OCI-M2 (cell line): Measurements from ENCODE around the gene APOL2.
"Not testable (repeated sequence)": the region's sequence is repeated elsewhere in the genome, so short reads cannot be mapped to it uniquely, and the experiment has no call there.

Experiments
- DNase-seq: peaks from one replicate; lab custom pipeline; 2025; ENCODE audit not compliant: unreplicated experiment; lab: John Stamatoyannopoulos, UW

APOL2 gene

DNA sequence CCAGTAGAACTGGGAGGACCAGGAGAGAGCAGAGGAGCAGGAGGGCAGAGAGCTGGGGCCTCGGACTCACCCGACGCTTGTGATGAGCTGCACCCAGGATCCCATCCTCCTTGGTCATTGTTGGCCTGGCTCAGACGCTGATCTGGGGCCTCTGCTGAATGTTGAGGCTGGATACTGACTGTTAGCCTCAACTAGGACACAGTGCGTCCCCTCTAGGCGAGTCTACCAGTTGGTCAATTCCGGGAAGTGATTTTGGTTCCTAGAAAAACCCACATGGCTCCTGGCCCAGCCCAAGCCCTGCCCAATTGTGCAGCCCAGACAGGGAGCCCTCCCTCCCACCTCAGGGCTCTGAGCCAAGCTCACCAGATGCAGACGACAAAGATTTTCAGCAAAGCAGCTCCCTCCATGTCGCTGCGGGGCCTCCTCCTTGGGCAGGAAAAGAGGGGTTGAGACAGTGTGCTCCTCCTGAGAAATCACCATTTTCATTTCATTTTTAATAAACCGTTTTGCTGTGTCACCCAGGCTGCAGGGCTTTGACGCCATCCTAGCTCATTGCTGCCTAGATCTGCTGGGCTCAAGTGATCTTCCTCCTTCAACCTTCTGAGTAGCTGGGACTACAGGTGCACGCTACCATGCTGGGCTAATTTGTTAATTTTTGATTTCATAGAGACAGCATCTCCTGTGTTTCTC lies 37.6 kb downstream of the APOL2 start, which contains the start of gene APOL4:
Gene APOL4 (minus strand): TSS at position 180 of the 690 bp plus-strand sequence. CDS start 75 bp downstream, at position 105.
- DNase-seq = no peak

DNA sequence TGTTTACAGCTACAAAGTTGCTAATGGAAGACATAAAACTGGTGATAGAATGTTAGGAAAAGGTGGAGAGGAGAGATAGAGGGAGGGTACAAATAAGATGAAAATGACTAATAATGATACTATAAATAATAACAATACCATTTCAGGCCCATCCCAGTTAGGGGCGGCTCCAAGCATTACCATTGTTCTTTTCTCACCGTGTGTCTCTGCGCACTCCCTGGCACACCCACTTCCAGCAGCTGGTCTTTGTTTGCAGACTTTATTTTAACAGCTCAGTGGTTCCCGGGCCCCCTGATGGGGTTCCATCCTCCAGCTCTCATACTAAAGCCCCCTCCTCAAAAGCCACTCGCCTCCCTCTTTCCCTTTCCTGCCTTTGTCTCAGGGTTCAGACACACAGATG lies 38.3 kb downstream of the APOL2 start:
- not testable (repeated sequence) for DNase-seq

DNA sequence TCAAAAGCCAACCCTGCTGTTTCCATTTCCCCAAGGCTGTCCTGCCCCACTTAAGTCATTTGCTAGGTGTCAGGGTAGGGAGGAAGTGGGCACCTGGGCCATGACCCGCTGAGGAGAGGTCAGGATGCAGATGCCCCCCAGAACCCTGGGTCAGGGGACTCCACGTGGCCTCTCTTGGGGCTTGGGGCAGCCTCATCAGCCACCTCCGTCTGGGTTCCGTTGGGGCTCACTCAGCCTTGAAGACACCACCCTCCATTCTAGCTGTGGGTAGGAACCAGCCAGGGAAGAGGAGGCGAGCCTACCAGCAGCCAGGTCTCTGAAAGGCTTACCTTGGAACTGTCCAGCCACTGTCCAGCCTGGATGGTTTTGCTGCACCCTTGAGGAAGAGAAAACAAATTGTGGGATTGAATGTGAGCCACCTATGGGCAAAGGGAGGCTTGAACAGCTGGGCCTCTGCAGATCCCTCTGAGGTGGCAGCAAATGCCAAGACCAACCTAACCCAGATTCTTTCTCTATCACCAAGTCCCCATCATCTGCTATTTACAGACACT lies 40.3 kb downstream of the APOL2 start:
- DNase-seq = no peak

DNA sequence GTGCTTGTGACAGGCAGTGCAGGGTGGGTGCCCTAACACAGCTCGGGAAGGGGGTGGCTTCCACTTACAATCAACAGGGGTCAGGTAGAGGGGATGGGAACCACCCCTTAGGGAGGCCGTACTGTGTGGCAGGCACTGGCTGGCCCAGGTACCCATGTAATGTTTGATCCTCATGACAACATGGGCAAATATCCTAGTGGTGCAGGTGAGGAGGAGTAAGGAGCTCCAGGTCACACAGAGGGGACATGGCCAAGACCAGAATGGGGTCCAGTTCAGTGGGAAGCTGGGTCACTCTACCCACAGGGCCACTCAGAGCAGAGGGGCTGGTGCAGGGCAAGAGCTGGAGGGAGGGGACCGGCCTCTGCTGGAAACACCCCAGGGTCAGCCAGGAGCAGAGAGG lies 40.8 kb downstream of the APOL2 start:
- no peak for DNase-seq

DNA sequence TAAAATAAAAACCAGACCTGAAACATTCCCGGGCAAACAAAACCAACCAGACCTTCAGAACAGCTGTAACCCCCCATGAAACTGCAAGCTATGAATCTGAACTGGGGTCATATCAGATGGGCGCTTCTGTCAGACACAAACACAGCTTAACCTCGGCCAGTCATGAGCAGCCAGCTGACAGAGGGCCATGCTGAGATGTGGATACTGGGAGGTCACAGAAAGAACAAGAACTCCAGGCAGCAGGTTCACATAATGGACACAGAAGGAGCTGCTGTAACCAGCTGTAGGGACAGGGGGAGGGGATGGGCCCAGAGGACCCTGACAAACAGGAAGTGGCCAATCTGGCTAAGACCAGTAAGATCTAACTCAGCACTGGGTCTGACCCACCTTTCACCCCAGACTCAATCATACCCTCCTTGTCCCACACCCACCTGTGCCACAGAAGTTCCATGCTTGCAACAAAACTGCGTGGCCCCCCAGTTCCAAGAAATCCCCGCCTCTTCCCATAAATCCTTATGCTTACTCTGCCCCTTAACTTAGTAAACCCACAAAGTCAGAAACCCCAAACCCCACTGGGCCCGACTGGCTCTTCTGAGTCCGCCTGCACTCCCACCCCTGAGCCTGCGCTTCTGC lies 41.7 kb downstream of the APOL2 start:
- DNase-seq = no peak

DNA sequence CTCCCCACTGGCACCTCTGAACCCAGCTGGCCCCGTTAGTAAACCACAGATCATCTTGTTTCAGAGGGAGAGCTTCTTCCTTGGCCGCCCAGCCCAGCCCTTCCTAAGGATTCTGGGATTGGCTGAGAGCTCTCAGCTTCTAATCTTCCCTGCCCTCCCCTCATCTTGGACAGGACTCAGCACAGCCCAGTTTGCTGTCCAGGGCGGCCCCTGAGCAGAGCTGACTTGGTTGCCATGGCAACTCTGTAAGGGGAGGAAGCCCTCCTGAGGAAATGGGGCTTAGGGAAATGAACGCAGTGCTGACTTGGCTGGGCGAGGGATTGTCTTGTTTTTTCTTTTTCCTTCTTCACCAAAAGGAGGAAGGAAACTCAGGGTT lies 42.3 kb downstream of the APOL2 start:
- no peak for DNase-seq

DNA sequence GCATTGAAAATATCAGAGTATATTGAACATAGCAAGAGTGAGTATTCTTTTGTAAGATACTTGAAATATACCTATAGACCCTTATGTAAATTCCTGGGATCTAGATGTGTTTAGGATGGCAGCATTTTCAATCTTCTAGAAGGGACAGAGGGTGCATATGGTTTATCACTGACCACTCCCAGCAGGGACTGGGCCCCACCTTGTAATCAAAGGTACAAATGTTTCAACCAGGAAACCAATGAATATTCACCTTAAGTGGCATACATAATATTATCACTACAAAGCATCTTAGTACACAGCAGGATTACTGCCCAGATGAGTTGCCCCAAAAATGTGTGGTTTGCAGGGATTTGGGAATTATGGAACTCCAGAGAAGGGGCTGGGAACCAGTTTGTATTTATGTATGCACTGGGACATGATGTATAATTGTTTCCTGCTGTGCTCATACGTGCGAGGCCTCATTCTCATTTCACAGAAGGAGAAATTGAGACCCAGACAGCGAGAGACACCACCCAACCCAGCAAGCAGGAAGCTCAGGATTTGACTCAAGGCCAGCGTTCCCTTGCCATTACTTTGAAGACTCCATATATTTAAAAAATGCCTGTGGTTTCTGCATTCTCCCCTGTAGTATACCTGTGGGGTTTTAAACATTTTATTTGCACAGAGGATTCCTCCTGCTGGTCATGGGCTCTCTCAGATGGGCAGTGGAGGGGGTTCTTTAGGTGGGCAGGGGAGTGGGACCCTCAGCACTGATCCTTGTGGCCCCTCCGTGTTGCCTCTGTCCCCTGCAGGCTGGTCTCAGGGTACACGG lies 42.9 kb downstream of the APOL2 start:
- DNase-seq = no peak

DNA sequence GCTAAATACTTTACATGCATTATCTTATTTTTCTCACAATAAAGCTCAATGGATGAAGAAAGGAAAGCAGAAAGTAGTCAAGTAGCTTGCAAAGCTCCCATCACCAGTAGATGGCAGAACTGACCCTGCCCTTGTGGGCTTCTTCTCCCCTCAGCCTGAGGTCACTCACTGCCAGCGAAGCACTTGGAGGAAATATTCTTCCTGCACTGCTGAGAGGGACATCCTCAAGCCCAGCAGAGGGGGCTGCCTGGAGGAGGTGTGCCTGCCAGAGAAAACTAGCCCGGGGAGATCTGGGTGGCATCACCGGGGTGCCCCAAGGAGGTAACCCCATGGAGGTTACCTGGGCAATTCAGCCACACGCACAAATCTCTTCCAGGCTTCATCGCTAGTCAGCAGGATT lies 44.4 kb downstream of the APOL2 start:
- DNase-seq = no peak

DNA sequence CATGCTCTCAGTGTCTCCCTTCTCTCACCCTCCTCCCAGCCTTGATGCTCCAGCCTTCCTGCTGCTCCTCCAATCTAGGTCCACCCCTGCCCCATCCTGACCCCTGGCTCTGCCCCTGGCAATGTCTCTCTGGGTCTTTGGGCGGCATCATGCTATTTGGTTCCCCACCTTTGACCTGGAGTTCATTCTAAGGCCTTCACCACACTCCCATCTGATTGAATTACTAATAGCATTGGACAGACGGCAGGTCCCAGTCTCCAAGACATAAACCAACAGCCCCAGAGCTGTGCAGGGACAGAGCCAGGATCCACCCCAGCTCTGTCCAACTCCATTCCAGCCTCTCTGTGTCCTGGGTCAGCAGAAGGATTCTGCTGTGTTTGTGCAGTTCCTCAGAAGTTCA lies 44.9 kb downstream of the APOL2 start:
- no peak for DNase-seq

DNA sequence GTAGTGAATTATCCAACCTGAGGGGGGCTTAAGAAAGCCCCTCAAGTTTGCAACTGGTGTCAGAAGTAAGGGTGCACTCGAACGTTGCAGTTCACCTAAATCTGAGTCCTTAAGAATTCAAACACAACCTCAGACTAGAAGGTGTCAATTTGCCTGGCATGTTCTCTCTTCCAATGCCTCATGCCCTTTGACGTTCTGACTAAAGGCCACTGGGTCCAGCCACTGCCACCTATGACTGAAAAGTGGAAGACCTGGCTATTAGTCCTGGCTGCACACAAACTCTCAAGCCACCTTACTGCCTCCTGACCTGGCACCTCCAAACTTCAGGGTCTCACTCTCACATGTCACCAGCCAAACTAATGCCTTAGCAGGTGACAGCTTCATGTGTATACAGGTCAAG lies 45.8 kb downstream of the APOL2 start:
- no peak for DNase-seq

DNA sequence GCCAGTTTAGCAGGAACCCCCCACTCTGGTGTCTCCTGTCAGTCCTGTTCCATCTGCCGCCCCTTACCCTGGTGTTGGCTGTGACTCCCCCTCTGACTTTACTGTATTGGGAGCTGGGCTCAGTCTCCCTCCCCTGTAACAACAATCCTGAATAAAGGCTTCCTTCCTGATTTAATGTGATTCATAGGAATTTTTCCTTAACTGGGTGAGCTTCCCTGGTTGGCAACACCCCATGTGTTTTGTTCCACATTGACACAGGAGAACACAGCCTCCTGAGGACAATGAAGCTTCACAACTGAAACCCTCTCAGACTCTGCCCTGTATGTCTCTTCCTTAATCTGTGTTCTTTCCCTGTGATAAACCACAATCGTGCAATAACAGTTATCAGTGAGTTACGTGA lies 46.2 kb downstream of the APOL2 start:
- no peak for DNase-seq

DNA sequence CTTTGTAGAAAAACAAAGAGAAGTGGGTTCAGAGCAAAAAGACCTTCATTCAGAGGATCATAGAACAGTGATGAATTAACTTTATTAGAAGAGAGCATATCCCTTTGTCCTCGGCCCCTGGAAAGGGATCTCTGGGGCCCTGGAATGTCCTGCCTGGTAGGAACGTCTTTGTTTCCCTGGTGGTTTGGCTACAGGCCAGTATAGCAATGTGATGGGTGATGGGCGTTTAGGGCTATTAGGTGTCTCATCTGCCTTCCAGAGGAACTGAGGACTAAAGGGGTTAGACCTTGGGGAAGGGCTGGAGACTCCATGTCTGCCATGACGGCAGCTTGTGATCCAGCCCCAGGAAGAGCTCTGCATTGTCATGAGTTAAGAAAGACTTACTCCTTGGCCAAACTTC lies 46.8 kb downstream of the APOL2 start:
- DNase-seq = no peak

DNA sequence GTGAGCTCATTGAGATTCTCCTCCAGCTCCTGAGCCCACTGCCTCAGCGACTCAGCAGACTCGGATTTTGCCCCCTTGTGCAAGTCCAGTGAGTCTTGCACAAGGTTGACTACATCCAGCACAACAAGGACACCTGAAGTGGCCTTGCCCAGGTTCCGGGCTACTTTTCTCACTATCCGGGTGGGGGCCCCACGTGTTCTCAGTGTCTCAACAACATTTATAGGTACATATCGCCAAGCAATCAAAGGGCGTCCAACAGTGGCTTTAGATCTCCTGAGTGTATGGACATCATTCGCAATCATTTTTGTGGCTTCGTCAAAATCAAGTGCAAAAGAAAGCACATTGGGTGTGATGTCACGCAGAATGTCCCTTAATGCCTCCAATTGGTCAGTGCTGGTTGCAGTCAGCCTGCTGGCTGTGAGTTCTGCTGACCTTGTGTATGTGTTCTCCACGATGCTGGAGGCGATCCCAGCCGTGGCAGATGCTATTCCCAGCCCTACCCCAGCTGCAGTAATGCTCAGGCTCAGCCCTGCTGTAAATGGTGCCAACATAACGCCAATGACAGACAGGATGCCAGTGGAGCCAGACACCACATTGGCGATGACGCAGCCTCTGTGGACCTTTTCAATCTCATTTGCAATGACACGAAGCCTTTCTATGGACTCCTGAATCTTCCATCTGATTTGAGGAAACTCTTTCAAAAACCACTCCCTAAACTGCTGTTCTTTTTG lies 48.1 kb downstream of the APOL2 start:
- no peak for DNase-seq

DNA sequence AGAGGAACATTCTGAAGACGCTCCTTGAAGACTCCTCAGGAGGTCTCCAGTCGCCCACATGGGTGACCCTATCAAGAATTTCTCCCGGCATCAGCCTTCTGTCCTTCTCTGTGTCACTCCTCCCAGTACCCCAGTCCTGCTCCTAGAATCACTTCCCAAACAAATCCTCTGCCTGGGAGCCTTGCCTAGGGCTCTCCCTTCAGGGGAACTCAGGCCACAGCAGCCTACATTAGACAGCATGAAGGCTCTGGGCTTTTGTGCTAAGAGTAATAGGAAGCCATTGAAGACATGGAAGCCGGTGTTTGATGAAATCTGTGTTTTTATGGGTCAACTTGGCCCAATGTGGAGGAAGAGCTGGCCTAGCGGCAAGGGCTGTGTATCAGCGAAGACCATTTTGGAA lies 51.5 kb downstream of the APOL2 start:
- not testable (repeated sequence) for DNase-seq

DNA sequence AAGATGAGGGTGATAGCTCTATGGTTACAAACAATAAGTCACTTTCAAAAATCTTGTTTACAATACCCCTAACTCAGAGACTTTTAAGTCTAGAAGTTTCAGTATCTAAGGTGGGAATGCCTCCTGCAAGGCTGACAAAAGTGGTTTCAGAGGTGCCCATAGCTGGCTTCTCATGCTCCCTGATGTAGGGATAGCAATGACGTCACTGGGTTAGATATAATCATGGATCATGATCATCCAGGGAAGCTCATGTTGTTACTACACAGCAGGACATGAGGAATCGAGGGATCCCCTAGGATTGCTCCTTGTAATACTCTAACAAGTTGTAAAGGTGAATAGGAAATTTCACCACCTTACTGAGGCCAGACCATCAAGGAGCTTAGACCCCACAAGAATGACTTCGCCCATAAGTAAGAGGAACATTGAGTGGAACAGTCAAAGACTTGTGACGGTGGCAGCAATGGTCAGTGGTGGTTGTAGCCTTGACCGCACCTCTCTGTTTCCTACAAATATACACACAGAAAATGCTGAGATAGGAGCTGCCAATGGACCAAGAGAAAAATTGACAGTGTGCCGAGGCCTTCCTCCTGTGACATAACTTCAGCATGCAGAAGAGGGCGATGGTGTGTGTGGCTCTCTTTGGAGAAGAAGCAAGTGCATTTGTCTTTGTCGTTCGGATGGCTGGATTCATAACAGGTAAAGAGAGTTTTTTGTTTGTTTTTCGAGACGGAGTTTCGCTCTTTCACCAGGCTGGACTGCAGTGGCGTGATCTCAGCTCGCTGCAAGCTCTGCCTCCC lies 53.3 kb downstream of the APOL2 start:
- DNase-seq = no peak

DNA sequence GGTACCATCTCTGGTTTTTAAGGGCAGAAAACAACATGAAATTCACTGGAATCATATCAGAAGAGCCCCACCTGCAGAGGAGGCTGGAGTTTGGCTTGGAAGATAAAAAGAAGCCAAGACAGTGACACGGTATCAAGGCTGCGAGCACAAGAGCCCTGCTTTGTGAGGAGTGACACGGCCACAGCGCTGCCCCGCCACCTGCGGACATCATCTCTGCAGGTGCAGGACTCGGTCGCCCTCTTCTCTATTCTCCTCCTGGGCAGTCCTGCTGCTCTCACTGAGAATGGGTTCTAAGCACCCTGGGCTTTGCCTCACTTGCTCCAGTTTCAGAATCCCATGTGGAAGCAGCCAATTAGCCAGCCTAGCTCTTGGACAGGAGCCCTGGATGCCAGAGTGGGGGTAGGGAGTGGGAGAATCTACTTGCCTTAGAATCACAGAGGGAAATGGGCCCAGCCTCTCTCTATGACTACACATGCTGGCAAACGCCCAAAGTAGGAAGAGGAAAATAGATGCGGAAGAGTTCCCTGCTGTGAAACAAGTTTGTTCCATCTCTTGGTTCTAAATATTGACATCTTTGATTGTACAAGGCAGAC lies 54.8 kb downstream of the APOL2 start:
- no peak for DNase-seq

DNA sequence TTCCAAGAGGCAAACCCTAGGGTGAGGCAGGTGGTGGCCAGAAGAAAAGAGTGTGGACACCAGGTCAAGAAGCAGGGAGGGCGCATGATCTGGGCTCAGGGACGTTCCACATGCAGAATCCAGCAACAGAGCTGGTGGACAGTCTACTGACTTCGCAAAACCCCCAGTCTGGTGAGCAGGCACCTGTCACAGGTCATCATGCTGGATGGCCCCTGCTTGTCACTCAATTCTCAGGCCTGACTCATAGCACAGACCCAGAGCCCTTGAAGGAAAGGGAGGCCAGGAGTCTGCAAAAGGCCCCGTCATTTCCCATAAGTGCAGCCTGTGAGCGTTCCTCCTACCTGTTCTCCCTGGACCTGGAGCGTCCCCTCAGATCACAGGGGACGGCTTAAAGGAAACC lies 55.9 kb downstream of the APOL2 start:
- no peak for DNase-seq

DNA sequence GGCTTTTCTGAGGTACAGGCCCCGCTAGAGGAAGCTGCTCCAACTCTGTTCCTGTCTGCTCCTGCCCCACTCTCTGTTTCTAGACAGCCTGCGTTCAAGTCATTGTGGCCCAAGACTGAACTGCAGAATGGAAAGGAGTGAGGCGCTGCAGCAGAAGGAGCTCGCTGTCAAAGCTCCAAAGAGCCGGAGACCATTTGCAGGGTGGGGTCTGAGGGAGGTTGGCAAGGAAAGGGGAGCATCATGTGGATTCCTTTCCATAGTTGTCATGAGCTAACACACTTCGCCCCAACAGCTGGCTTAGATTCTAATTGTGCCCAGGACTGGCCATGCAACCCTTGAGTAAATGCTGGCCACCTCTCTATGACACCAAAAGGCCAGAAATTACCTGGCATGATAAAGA lies 56.5 kb downstream of the APOL2 start:
- DNase-seq = no peak

DNA sequence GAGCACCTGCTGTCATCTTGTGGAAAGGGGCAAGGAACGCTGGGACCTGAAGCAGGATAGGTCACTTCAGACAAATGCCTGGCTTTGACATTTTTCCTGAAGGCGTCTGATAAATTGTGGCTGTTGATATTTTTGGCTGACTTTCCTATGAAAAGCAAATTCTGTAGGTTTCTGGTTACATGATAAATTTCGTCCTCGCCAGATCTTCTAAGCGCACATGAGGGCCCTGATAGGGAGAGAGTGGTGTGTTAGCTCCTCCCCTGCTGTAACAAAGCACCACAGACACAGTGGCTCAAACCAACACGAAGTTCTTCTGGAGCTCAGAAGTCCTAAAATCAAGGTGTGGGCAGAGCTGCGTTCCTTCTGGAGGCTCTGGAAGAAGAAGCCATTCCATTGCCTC lies 57.3 kb downstream of the APOL2 start:
- DNase-seq = no peak

DNA sequence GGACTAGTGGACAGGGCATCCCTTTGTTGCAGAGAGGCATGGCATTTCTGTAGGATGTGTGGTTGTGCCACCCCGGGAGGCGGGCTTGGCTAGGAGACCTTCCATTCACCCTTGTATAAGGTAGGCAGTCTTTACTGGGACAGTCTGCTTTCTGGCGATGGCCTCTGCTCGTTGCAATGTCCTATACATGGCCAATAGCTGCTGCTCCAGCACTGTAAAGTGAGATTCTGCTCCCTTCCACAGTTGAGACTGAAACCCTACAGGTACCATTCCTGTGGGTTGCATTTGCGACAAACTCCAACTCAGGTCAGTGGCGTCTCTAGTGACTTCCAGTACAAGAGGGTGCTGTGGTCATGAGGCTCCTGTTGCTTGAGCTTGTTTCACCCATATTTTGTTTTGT lies 58.4 kb downstream of the APOL2 start:
- no peak for DNase-seq
